GM23338 (cell line): ENCODE data around the gene HLA-DQB1. TPM values are rescaled to one million over a fixed set of nuclear protein-coding genes. Genes with fewer than 3 reads are reported as not detected.

Experiments
- ATAC-seq: fragments of 200-7000 bp; cut with Tn5 transposase; 3 replicates; pipeline ENCODE4 v1.9.1; 2020
- DNase-seq: peaks from one replicate; pipeline ENCODE4 v3.0.0-alpha.2; 2015; ENCODE audit warnings: low spot score
- H2AFZ ChIP-seq: fragments of 200-600 bp; sonication (generic); 2 replicates; pipeline ENCODE4 v1.8.0; 2016; ENCODE audit warnings: antibody characterized with exemption, mild to moderate bottlenecking, moderate library complexity
- H3F3A ChIP-seq: fragments of 200-600 bp; sonication (generic); replicated peaks from 2 replicates; pipeline ENCODE4 v1.8.0; 2017; ENCODE audit warnings: antibody characterized with exemption, mixed run types, low read depth
- H3K27ac ChIP-seq: fragments of 200-600 bp; sonication (generic); 2 replicates; pipeline ENCODE4 v1.6.1; 2016; ENCODE audit warnings: low read depth
- H3K27me3 ChIP-seq: fragments of 200-600 bp; sonication (generic); 2 replicates; pipeline ENCODE4 v1.8.0; 2016; ENCODE audit warnings: mild to moderate bottlenecking, mixed run types, moderate library complexity; ENCODE audit not compliant: insufficient read depth
- H3K36me3 ChIP-seq: fragments of 200-600 bp; sonication (generic); 2 replicates; pipeline ENCODE4 v1.8.0; 2016; ENCODE audit warnings: mild to moderate bottlenecking; ENCODE audit not compliant: insufficient read depth
- H3K4me1 ChIP-seq: fragments of 200-600 bp; sonication (generic); 2 replicates; pipeline ENCODE4 v1.8.0; 2016; ENCODE audit warnings: mild to moderate bottlenecking, moderate library complexity; ENCODE audit not compliant: insufficient read depth
- H3K4me2 ChIP-seq: fragments of 200-600 bp; sonication (generic); 2 replicates; pipeline ENCODE4 v1.7.1; 2017; ENCODE audit warnings: mixed run types
- H3K4me3 ChIP-seq: fragments of 200-600 bp; sonication (generic); 2 replicates; pipeline ENCODE4 v1.6.1; 2016; ENCODE audit warnings: mixed run types
- H3K79me2 ChIP-seq: fragments of 200-600 bp; sonication (generic); replicated peaks from 2 replicates; pipeline ENCODE4 v1.8.0; 2017; ENCODE audit warnings: mild to moderate bottlenecking; ENCODE audit not compliant: insufficient read depth
- H3K9me2 ChIP-seq: fragments of 200-600 bp; sonication (generic); 2 replicates; pipeline ENCODE4 v1.8.0; 2017; ENCODE audit not compliant: insufficient read depth
- H4K20me1 ChIP-seq: fragments of 200-600 bp; sonication (generic); replicated peaks from 2 replicates; pipeline ENCODE4 v1.8.0; 2017; ENCODE audit warnings: mild to moderate bottlenecking; ENCODE audit not compliant: insufficient read depth
- H3K27ac Mint-ChIP-seq: 2 replicates; pipeline ENCODE4 v1.8.0; 2020; ENCODE audit warnings: inconsistent platforms, mild to moderate bottlenecking, moderate library complexity, mixed read lengths
- H3K27me3 Mint-ChIP-seq: 3 replicates; pipeline ENCODE4 v1.8.0; 2022; ENCODE audit warnings: low read depth, mild to moderate bottlenecking, moderate library complexity, mixed read lengths, inconsistent platforms; ENCODE audit not compliant: insufficient read depth, poor library complexity
- H3K36me3 Mint-ChIP-seq: 3 replicates; pipeline ENCODE4 v1.8.0; 2021; ENCODE audit warnings: low read depth, mild to moderate bottlenecking, inconsistent platforms, moderate library complexity, mixed read lengths
- H3K4me1 Mint-ChIP-seq: 3 replicates; pipeline ENCODE4 v1.8.0; 2020; ENCODE audit warnings: mild to moderate bottlenecking, inconsistent platforms, mixed read lengths
- H3K4me3 Mint-ChIP-seq: 3 replicates; pipeline ENCODE4 v1.8.0; 2021; ENCODE audit warnings: moderate library complexity, mild to moderate bottlenecking, inconsistent platforms, mixed read lengths
- H3K9me3 Mint-ChIP-seq: 3 replicates; pipeline ENCODE4 v1.8.0; 2020; ENCODE audit warnings: moderate library complexity, mild to moderate bottlenecking, inconsistent platforms, mixed read lengths
- CREB1 ChIP-seq: fragments of 250-450 bp; sonication (Bioruptor Pico); IDR thresholded peaks from 2 replicates; pipeline ENCODE4 v1.5.0; 2020; ENCODE audit warnings: low read depth, mild to moderate bottlenecking, moderate library complexity
- CTCF ChIP-seq, 2 experiments: fragments of 200-600 bp in 1 of 2; sonication (generic) in 1 of 2; conservative IDR thresholded peaks; 2 replicates each; pipeline versions ENCODE4 v1.5.1 to v1.6.1; 2016 to 2017; ENCODE audit warnings: antibody characterized with exemption in 2 of 2, low read depth in 2 of 2, mild to moderate bottlenecking in 2 of 2, moderate library complexity in 1 of 2
- ETS1 ChIP-seq: IDR thresholded peaks from 2 replicates; pipeline ENCODE4 v1.6.1; 2016; ENCODE audit warnings: antibody characterized with exemption
- EZH2 ChIP-seq: fragments of 200-600 bp; sonication (generic); IDR thresholded peaks from one replicate; pipeline ENCODE4 v1.8.0; 2017; ENCODE audit warnings: antibody characterized with exemption, mild to moderate bottlenecking, low read depth; ENCODE audit not compliant: unreplicated experiment
- EZH2phosphoT487 ChIP-seq: fragments of 200-600 bp; sonication (generic); IDR thresholded peaks from one replicate; pipeline ENCODE4 v1.8.1; 2018; ENCODE audit warnings: antibody characterized with exemption; ENCODE audit not compliant: unreplicated experiment
- JUNB ChIP-seq: IDR thresholded peaks from one replicate; pipeline ENCODE4 v1.6.1; 2016; ENCODE audit warnings: antibody characterized with exemption; ENCODE audit not compliant: unreplicated experiment
- NANOG ChIP-seq: IDR thresholded peaks from 2 replicates; pipeline ENCODE4 v1.6.1; 2016; ENCODE audit warnings: antibody characterized with exemption, borderline replicate concordance
- POLR2AphosphoS5 ChIP-seq: IDR thresholded peaks from 2 replicates; pipeline ENCODE4 v1.6.1; 2016; ENCODE audit warnings: antibody characterized with exemption, low read depth
- REST ChIP-seq: IDR thresholded peaks from one replicate; pipeline ENCODE4 v1.6.1; 2018; ENCODE audit warnings: antibody characterized with exemption; ENCODE audit not compliant: unreplicated experiment
- STAT1 ChIP-seq: IDR thresholded peaks from one replicate; pipeline ENCODE4 v1.6.1; 2016; ENCODE audit warnings: antibody characterized with exemption; ENCODE audit not compliant: unreplicated experiment
- ZNF114 ChIP-seq: fragments of 250-450 bp; sonication (Bioruptor Pico); IDR thresholded peaks from 2 replicates; pipeline ENCODE4 v1.5.0; 2020; ENCODE audit warnings: mild to moderate bottlenecking, moderate library complexity
- ZNF331 ChIP-seq: fragments of 250-450 bp; sonication (Bioruptor Pico); IDR thresholded peaks from 2 replicates; pipeline ENCODE4 v1.5.0; 2020; ENCODE audit warnings: low read depth, mild to moderate bottlenecking, moderate library complexity
- ZNF462 ChIP-seq: fragments of 250-450 bp; sonication (Bioruptor Pico); IDR thresholded peaks from 2 replicates; pipeline ENCODE4 v1.5.0; 2020; ENCODE audit warnings: mild to moderate bottlenecking, moderate library complexity
- polyA plus RNA-seq: library from polyadenylated mRNA; unstranded; fragments of >200 nt; fragmentation: Nextera tagmentation; extraction: Ambion mirVana; gene quantifications from 2 replicates; pipeline ENCODE4 v1.2.1, GENCODE V29; 2016
- total RNA-seq: library from RNA; depleted of rRNA; stranded (reverse); fragments of >200 nt; shearing (Covaris generic); gene quantifications from 2 replicates; pipeline ENCODE4 v1.2.3, GENCODE V29; 2014

Gene HLA-DQB1
- total and polyA plus RNA-seq, 2 experiments from 2014 or later, result 5.7 to 6.5 TPM

GRCh38 chr6:32685603-32686002, 19.1 kb upstream of the HLA-DQB1 start:
- TF ChIP-seq CREB1 (CRISPR knock-in tag), result no peak
- no peak for TF ChIP-seq NANOG
- no peak for TF ChIP-seq EZH2
- no peak for TF ChIP-seq POLR2AphosphoS5
- TF ChIP-seq ZNF331 (CRISPR knock-in tag), result no peak
- no peak for TF ChIP-seq CTCF (conservative IDR thresholded peaks at IDR 0.05; ENCODE audit: low read depth in 2 of 2)
- no peak for TF ChIP-seq ZNF114 (CRISPR knock-in tag)
- no peak for TF ChIP-seq EZH2phosphoT487
- TF ChIP-seq STAT1, result no peak
- TF ChIP-seq JUNB, result no peak
- TF ChIP-seq REST, result no peak
- no peak for TF ChIP-seq ETS1
- no peak for TF ChIP-seq ZNF462
- Histone ChIP-seq H3K27me3 (no peaks in the 10 kb centered on the region), H3K4me1 (no peaks in the 10 kb centered on the region), H3K36me3 (no peaks in the 10 kb centered on the region), H2AFZ (no peak overlapping the region), H3K9me2 (no peaks in the 10 kb centered on the region), H3F3A (no peaks in the 10 kb centered on the region), H4K20me1 (no peaks in the 10 kb centered on the region), H3K4me3 (no peak overlapping the region), H3K27ac (no peak overlapping the region), H3K4me2 (no peak overlapping the region), H3K79me2 (no peaks in the 10 kb centered on the region)
- H3K4me3 Mint-ChIP-seq, result no peak overlapping the region
- H3K4me1 Mint-ChIP-seq, result no peaks in the 10 kb centered on the region
- DNase-seq, result no peak
- H3K9me3 Mint-ChIP-seq, result no peaks in the 10 kb centered on the region
- H3K36me3 Mint-ChIP-seq, result no peaks in the 10 kb centered on the region
- no peak for ATAC-seq
- no peaks in the 10 kb centered on the region for H3K27me3 Mint-ChIP-seq
- no peak overlapping the region for H3K27ac Mint-ChIP-seq
